GM12801 (cell line): ENCODE results near the gene CDK15.

Experiments
- CTCF ChIP-seq: IDR thresholded peaks from one replicate; pipeline ENCODE4 v1.5.1; 2011; ENCODE audit warnings: control low read depth; ENCODE audit not compliant: insufficient read length; ENCODE audit errors: extremely low read depth

CDK15 gene

GRCh38 chr2:201890453-201890852, 84.1 kb downstream of the CDK15 start:
- no peak for TF ChIP-seq CTCF

- TF ChIP-seq CTCF: no peak
These were observed 85.3 kb downstream of the CDK15 start for GRCh38 chr2:201891676-201892075.

DNA sequence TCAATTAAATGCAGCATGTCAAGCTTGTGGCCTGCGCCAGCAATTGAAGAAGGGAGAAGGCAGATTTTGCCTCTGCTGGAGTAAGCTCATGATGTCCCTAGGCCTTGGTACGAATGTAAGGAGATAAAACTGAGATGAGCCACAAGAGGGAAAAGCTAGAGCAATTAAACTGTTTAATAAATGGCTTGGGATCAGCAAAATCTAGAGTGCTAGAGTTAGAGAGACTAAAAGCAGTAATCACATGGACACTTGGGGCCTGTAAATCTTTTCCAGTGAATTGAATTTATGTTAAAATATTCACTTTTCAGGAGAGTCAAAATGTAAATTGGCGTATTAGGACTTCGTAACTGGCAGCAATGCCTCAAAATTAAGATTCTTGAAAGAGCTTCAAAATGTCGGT, 86.2 kb downstream of the CDK15 start:
- no peak for TF ChIP-seq CTCF

DNA sequence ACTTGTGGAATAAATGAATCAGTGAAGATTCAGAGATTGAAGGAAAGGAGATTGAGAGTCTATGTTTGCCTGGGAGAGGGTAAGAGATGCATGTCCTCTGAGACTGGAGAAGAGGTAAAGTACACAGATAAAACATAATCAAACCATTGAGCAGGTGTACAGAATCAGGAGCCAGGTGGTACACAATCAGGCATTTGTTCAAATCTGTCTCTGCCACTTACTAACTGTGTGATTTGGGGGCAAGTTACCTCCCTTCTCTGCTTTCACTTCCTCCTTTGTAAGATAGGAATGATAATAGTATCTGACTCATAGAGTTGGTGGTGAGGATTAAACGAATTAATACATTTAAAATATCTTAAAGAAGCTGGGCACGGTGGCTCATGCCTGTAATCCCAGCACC, 94.0 kb downstream of the CDK15 start:
- TF ChIP-seq CTCF: no peak

- no peak for TF ChIP-seq CTCF
These were observed 95.4 kb downstream of the CDK15 start for GRCh38 chr2:201901786-201902185.

- no peak for TF ChIP-seq CTCF
These were observed 98.4 kb downstream of the CDK15 start for GRCh38 chr2:201904538-201905420.

DNA sequence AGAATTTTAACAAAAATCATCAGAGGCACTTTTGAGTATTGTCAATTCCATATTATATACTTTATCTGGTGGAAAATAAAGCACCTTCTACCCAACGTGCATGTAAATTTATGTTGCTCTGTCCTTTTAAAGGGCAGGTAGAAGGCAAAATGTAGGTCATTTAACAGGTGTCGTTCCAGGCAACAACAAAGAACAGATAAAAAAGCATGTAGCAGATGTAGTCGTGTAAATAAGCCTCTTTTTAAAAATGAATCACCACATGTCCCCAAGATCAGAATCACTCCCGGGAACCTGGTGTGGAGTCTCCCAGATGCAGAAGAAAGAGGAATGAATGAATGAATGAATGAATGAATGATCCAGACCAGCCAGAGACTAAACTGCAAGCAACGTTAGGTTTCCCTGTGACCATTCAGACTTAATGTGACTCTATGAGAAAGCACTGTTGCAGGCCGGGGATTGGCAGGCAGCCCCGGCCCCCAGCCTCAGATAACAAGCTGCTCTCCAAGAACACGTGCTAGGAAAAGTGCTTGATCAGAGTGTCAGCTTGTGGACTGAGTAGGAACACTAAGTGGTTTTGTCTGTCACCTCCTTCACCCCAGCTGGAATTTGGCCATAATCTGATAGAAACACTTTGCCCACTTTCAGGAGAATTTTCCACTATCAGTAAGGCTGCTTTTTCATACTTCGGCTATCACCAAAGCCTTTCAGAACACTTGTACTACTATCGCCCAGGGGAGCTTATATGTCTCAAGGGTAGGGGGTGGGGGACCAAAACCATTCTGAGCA, 100.6 kb downstream of the CDK15 start:
- no peak for TF ChIP-seq CTCF
